MCF 10A (cell line): ENCODE results near the gene MGAT5. TPM values are rescaled to one million over a fixed set of nuclear protein-coding genes. Genes with fewer than 3 reads are reported as not detected.

Experiments
- BruUV-seq: library from RNA; stranded (reverse); fragments of 400-500 nt; replicated peaks from 2 replicates; lab custom pipeline; 2021; lab: Mats Ljungman, UMichigan
- CTCF ChIA-PET: fragments of 300-600 bp; sonication (Branson Sonifier 250); formaldehyde crosslinking; extraction: SDS; loops from one replicate; lab custom pipeline; 2021; ENCODE audit warnings: antibody characterized with exemption, inconsistent platforms; lab: Yijun Ruan, JAX
- POLR2A ChIA-PET: fragments of 300-600, 350-650 bp; sonication (Branson Sonifier 250); formaldehyde crosslinking; extraction: SDS; loops from one replicate; lab custom pipeline; 2020; ENCODE audit warnings: antibody characterized with exemption, inconsistent platforms; lab: Yijun Ruan, JAX
- DNase-seq: peaks from one replicate; pipeline ENCODE4 v3.0.0-alpha.2; 2018; ENCODE audit not compliant: unreplicated experiment
- H3K27ac Mint-ChIP-seq: one replicate; pipeline ENCODE4 v1.8.0; 2022; ENCODE audit warnings: mild to moderate bottlenecking, low read depth, mixed read lengths; ENCODE audit not compliant: unreplicated experiment
- H3K27me3 Mint-ChIP-seq: one replicate; pipeline ENCODE4 v1.8.0; 2022; ENCODE audit warnings: mixed read lengths; ENCODE audit not compliant: insufficient read depth, unreplicated experiment
- H3K36me3 Mint-ChIP-seq: one replicate; pipeline ENCODE4 v1.8.0; 2022; ENCODE audit warnings: mild to moderate bottlenecking, moderate library complexity, mixed read lengths; ENCODE audit not compliant: insufficient read depth, unreplicated experiment
- H3K4me1 Mint-ChIP-seq: one replicate; pipeline ENCODE4 v1.8.0; 2022; ENCODE audit warnings: mixed read lengths; ENCODE audit not compliant: insufficient read depth, unreplicated experiment
- H3K4me3 Mint-ChIP-seq: one replicate; pipeline ENCODE4 v1.8.0; 2022; ENCODE audit warnings: mild to moderate bottlenecking, moderate library complexity, mixed read lengths; ENCODE audit not compliant: unreplicated experiment
- H3K9me3 Mint-ChIP-seq: one replicate; pipeline ENCODE4 v1.8.0; 2022; ENCODE audit warnings: mixed read lengths; ENCODE audit not compliant: unreplicated experiment
- CTCF ChIP-seq: fragments of 200-600 bp; IDR thresholded peaks from one replicate; pipeline ENCODE4 v1.8.0; 2022; ENCODE audit warnings: antibody characterized with exemption, mild to moderate bottlenecking; ENCODE audit not compliant: unreplicated experiment
- intact Hi-C: fragments of 100-400 bp; cut with micrococcal nuclease; formaldehyde crosslinking; loops from 2 replicates; pipeline ENCODE4 v1.14.1; 2022
- total RNA-seq: library from RNA; stranded (reverse); gene quantifications from 2 replicates; pipeline ENCODE4 v1.2.3, GENCODE V29; 2022

The MGAT5 gene
- total RNA-seq, 1 experiment from 2014 or later: 22.2 TPM

- no peak overlapping the region for H3K4me3 Mint-ChIP-seq
- intact Hi-C loops: no loop called here
- H3K4me1 Mint-ChIP-seq: peaks cover 6% of the 10 kb centered on the region
- ChIA-PET CTCF (interaction anchor here (0.6 to 9.8 kb wide), 42 partner anchors 9 to 424 kb away, joined by 3 to 221 read pairs (median 4); partner anchors contain the start of gene MGAT5), POLR2A (no interaction called here)
- peaks cover 5% of the 10 kb centered on the region for H3K36me3 Mint-ChIP-seq
- no peak for TF ChIP-seq CTCF
- H3K27me3 Mint-ChIP-seq: no peaks in the 10 kb centered on the region
- no peaks in the 10 kb centered on the region for H3K9me3 Mint-ChIP-seq
- DNase-seq: no peak
- no peak overlapping the region for H3K27ac Mint-ChIP-seq
- BruUV-seq: no TSS peak
Observed at GRCh38 chr2:134246154-134246874, 7.6 kb upstream of the MGAT5 start.

GRCh38 chr2:134247679-134248078 is 6.2 kb upstream of the MGAT5 start:
- H3K9me3 Mint-ChIP-seq: no peaks in the 10 kb centered on the region
- intact Hi-C loops: no loop called here
- no peak for TF ChIP-seq CTCF
- DNase-seq: no peak
- peaks cover 5% of the 10 kb centered on the region for H3K36me3 Mint-ChIP-seq
- ChIA-PET POLR2A (no interaction called here), CTCF (interaction anchor here (0.6 kb wide), 1 partner anchor 156 kb away, joined by 5 read pairs; no protein-coding TSS in a partner anchor)
- peaks cover 12% of the 10 kb centered on the region for H3K4me1 Mint-ChIP-seq
- no peak overlapping the region for H3K4me3 Mint-ChIP-seq
- no TSS peak for BruUV-seq
- no peaks in the 10 kb centered on the region for H3K27me3 Mint-ChIP-seq
- no peak overlapping the region for H3K27ac Mint-ChIP-seq

GRCh38 chr2:134248913-134249312 is 5.0 kb upstream of the MGAT5 start:
- Mint-ChIP-seq H3K27ac (peak overlapping the region; percentile 4), H3K4me1 (peaks cover 16% of the 10 kb centered on the region), H3K36me3 (peaks cover 6% of the 10 kb centered on the region), H3K9me3 (no peaks in the 10 kb centered on the region), H3K27me3 (no peaks in the 10 kb centered on the region), H3K4me3 (no peak overlapping the region)
- BruUV-seq: no TSS peak
- TF ChIP-seq CTCF: no peak
- intact Hi-C loops: no loop called here
- ChIA-PET CTCF (interaction anchor here (0.5 to 0.7 kb wide), 4 partner anchors 120 to 202 kb away, joined by 3 read pairs; no protein-coding TSS in a partner anchor), POLR2A (no interaction called here)
- no peak for DNase-seq

GRCh38 chr2:134249755-134250154 is 4.1 kb upstream of the MGAT5 start:
- ChIA-PET POLR2A (no interaction called here), CTCF (interaction anchor here (1.0 kb wide), 1 partner anchor 21 kb away, joined by 6 read pairs; no protein-coding TSS in a partner anchor)
- Mint-ChIP-seq H3K9me3 (no peaks in the 10 kb centered on the region), H3K27me3 (no peaks in the 10 kb centered on the region), H3K36me3 (peaks cover 10% of the 10 kb centered on the region), H3K4me3 (no peak overlapping the region), H3K27ac (no peak overlapping the region), H3K4me1 (peaks cover 19% of the 10 kb centered on the region)
- BruUV-seq: no TSS peak
- intact Hi-C loops: no loop called here
- no peak for DNase-seq
- TF ChIP-seq CTCF: no peak
